Natural killer cell (primary cell): ENCODE data around the gene EFCAB6. TPM values are rescaled to one million over a fixed set of nuclear protein-coding genes. Genes with fewer than 3 reads are reported as not detected.

ENCODE experiments used
- ATAC-seq, 3 donors: fragments of 150-1000 bp in 2 of 3; fragments of 200-7000 bp in 1 of 3; cut with Tn5 transposase; 1 replicate in 1 of 3; 2 replicates in 2 of 3; pipeline ENCODE4 v1.10.0; 2021; ENCODE audit warnings: mild to moderate bottlenecking in 2 of 3, moderate library complexity in 2 of 3
- DNase-seq, 2 donors: peaks; one replicate each; pipeline versions ENCODE4 v3.0.0 to v3.0.0-alpha.2; 2013 to 2021; ENCODE audit warnings: mixed read lengths in 1 of 2
- H3K27ac ChIP-seq: one replicate; pipeline ENCODE4 v1.5.1; 2013; ENCODE audit warnings: mild to moderate bottlenecking, low read length
- H3K27me3 ChIP-seq: one replicate; pipeline ENCODE4 v1.6.1; 2013; ENCODE audit warnings: low read length; ENCODE audit not compliant: control insufficient read depth, insufficient read depth
- H3K36me3 ChIP-seq: one replicate; pipeline ENCODE4 v1.6.1; 2013; ENCODE audit warnings: low read length; ENCODE audit not compliant: control insufficient read depth, insufficient read depth
- H3K4me1 ChIP-seq: one replicate; pipeline ENCODE4 v1.6.1; 2013; ENCODE audit warnings: low read length; ENCODE audit not compliant: control insufficient read depth, insufficient read depth
- H3K4me3 ChIP-seq: one replicate; pipeline ENCODE4 v1.5.1; 2013; ENCODE audit warnings: low read length
- H3K9me3 ChIP-seq: one replicate; pipeline ENCODE4 v1.6.1; 2013; ENCODE audit warnings: low read length; ENCODE audit not compliant: control insufficient read depth, insufficient read depth
- H3K27ac Mint-ChIP-seq, 2 donors: one replicate each; pipeline ENCODE4 v1.8.0; 2022; ENCODE audit warnings: mild to moderate bottlenecking in 2 of 2, mixed read lengths in 2 of 2, moderate library complexity in 1 of 2
- H3K27me3 Mint-ChIP-seq, 2 donors: one replicate each; pipeline ENCODE4 v1.8.0; 2022; ENCODE audit warnings: low read depth in 2 of 2, mixed read lengths in 2 of 2
- H3K36me3 Mint-ChIP-seq: one replicate; pipeline ENCODE4 v1.8.0; 2022; ENCODE audit warnings: mixed read lengths
- H3K4me1 Mint-ChIP-seq, 2 donors: one replicate each; pipeline ENCODE4 v1.8.0; 2022; ENCODE audit warnings: mixed read lengths in 2 of 2
- H3K4me3 Mint-ChIP-seq: one replicate; pipeline ENCODE4 v1.8.0; 2022; ENCODE audit warnings: mild to moderate bottlenecking, moderate library complexity, mixed read lengths
- H3K9me3 Mint-ChIP-seq, 2 donors: one replicate each; pipeline ENCODE4 v1.8.0; 2022; ENCODE audit warnings: mixed read lengths in 2 of 2
- WGBS: methylation state at CpG from one replicate; pipeline ENCODE4 v1.1.7; 2013; ENCODE audit warnings: missing lambda C conversion rate; ENCODE audit not compliant: insufficient coverage; 5-methylcytosine and 5-hydroxymethylcytosine counted together
- intact Hi-C: fragments of 100-400 bp; cut with micrococcal nuclease; formaldehyde crosslinking; loops from one replicate; pipeline ENCODE4 v1.14.2; 2022
- total RNA-seq, 4 donors: library from RNA; stranded (reverse); fragments of 120-200 nt in 1 of 4; gene quantifications; one replicate each; pipeline versions ENCODE4 v1.2.3 to v1.2.4, GENCODE V29; 2013 to 2022
- TF ChIP-seq, protein P1 (sequence below): fragments of 200-600 bp; IDR thresholded peaks from one replicate; pipeline ENCODE4 v1.8.0; 2022; ENCODE audit warnings: antibody characterized with exemption

The EFCAB6 gene
- total RNA-seq, 3 donors from 2014 or later (not counting 1 experiment from before 2014, with no cell fraction given), result 0.23 to 0.35 (median 0.26) TPM

DNA sequence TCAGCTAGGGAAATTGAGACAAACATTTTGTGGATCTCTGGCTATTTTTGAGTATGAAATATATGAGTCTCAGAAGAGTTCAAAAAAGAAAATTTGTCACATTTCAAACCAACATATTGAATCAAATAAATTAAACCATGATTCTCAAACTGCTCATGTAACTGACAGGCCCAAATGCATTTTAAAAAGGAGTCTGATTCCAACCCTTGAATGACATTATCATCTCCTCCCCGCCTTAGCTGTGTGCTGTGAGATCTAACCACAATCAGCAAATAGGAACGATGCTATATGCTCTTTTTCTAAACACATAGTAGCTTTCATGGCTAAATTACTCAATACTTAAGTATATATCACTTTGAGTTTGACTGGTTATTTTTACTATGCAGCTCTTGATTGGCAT, 57.1 kb downstream of the EFCAB6 start:
- Mint-ChIP-seq H3K4me3 (no peak overlapping the region), H3K27me3 (peaks cover 18 to 53% of the 10 kb centered on the region in 2 donors), H3K4me1 (no peaks in the 10 kb centered on the region), H3K36me3 (no peaks in the 10 kb centered on the region), H3K27ac (no peak overlapping the region), H3K9me3 (no peaks in the 10 kb centered on the region)
- Histone ChIP-seq H3K27ac (no peak overlapping the region), H3K36me3 (no peaks in the 10 kb centered on the region), H3K27me3 (no peaks in the 10 kb centered on the region), H3K9me3 (no peaks in the 10 kb centered on the region), H3K4me3 (no peak overlapping the region), H3K4me1 (no peaks in the 10 kb centered on the region)
- TF ChIP-seq, protein P1, sequence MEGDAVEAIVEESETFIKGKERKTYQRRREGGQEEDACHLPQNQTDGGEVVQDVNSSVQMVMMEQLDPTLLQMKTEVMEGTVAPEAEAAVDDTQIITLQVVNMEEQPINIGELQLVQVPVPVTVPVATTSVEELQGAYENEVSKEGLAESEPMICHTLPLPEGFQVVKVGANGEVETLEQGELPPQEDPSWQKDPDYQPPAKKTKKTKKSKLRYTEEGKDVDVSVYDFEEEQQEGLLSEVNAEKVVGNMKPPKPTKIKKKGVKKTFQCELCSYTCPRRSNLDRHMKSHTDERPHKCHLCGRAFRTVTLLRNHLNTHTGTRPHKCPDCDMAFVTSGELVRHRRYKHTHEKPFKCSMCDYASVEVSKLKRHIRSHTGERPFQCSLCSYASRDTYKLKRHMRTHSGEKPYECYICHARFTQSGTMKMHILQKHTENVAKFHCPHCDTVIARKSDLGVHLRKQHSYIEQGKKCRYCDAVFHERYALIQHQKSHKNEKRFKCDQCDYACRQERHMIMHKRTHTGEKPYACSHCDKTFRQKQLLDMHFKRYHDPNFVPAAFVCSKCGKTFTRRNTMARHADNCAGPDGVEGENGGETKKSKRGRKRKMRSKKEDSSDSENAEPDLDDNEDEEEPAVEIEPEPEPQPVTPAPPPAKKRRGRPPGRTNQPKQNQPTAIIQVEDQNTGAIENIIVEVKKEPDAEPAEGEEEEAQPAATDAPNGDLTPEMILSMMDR, result no peak
- intact Hi-C loops, result no loop called here
- 79% methylated on average over 2 of the region's 2 CpGs for WGBS
- DNase-seq, result no peak
- no peak for ATAC-seq

DNA sequence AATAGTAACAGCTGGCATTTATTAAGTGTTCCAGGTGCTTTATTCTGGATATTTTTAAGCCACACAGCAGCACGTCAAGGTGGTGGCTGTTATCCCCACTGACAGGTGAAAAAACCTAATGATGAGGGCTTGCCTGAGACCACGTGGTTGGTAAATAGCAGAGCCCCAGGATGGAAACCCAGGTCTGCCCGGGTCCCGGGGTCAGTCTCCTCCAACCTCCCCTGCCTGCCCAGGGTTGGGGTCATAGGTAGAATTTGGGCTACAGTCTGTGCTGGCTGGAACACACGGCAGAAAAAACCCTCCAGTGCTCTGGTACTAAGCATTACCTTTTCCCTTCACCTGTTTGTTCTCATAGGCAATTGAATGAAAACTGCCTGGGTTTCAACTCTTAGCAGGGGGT, 57.9 kb downstream of the EFCAB6 start:
- intact Hi-C loops, result no loop called here

DNA sequence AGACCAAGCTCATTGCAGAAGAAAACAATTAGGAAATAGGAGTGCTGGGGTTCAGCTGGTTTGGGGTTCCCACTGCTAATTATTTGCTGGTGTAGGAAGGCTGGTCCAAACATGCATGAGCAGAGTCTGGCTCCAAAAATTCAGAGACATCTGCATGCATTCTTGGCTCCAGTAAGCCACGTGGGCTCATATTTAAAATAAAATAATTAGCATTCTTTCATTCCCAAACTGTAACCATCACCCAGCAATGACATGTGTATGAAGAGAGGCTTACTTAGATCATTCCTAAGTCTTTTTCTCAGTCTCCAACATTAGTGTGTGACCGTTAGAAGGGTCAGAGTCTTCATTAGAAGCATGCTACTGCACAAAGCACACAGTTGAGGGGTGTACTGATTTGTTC, 58.4 kb downstream of the EFCAB6 start:
- DNase-seq, result no peak
- TF ChIP-seq, protein P1, result no peak
- no peaks in the 10 kb centered on the region for H3K9me3 Mint-ChIP-seq

More for the DNA sequence above, 57.9 kb downstream of the EFCAB6 start:
- no peak for ATAC-seq
- TF ChIP-seq, protein P1, result no peak
- Mint-ChIP-seq H3K27ac (no peak overlapping the region), H3K4me3 (no peak overlapping the region), H3K27me3 (peaks cover 18 to 56% of the 10 kb centered on the region in 2 donors), H3K36me3 (no peaks in the 10 kb centered on the region), H3K9me3 (no peaks in the 10 kb centered on the region), H3K4me1 (no peaks in the 10 kb centered on the region)
- Histone ChIP-seq H3K36me3 (no peaks in the 10 kb centered on the region), H3K4me3 (no peak overlapping the region), H3K27me3 (no peaks in the 10 kb centered on the region), H3K4me1 (no peaks in the 10 kb centered on the region), H3K9me3 (no peaks in the 10 kb centered on the region), H3K27ac (no peak overlapping the region)
- WGBS, result 80% methylated on average over 5 of the region's 5 CpGs
- DNase-seq, result no peak

DNA sequence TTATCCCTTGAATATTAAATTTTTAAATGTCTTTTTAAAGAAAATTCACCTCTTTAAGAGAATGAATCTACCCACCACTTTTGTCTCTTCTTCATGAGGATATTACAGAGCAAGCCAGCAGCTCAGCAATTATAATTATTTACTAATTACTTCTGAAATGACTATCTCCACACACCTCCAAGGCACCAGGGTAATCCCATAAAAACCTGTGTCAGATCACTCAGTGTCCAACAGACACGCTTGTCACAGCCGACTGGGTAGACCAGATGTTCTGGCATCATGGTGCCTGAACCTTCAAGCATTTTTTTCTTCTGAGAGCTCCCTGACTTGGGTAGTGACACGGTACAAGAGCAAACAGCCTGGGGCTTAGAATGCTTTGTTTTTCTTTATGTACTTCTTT, 61.4 kb downstream of the EFCAB6 start:
- ATAC-seq, result no peak
- TF ChIP-seq, protein P1, result no peak
- H3K27me3 Mint-ChIP-seq, result peaks cover 13 to 55% of the 10 kb centered on the region in 2 donors

More for the DNA sequence above, 58.4 kb downstream of the EFCAB6 start:
- ATAC-seq, result no peak
- no peak overlapping the region for H3K27ac Mint-ChIP-seq
- Histone ChIP-seq H3K27ac (no peak overlapping the region), H3K4me3 (no peak overlapping the region), H3K4me1 (no peaks in the 10 kb centered on the region), H3K27me3 (no peaks in the 10 kb centered on the region), H3K36me3 (no peaks in the 10 kb centered on the region), H3K9me3 (no peaks in the 10 kb centered on the region)
- H3K4me1 Mint-ChIP-seq, result no peaks in the 10 kb centered on the region
- H3K36me3 Mint-ChIP-seq, result no peaks in the 10 kb centered on the region
- WGBS, result 78% methylated on average over 1 of the region's 2 CpGs
- peaks cover 18 to 56% of the 10 kb centered on the region in 2 donors for H3K27me3 Mint-ChIP-seq
- no peak overlapping the region for H3K4me3 Mint-ChIP-seq
- intact Hi-C loops, result no loop called here

More for the DNA sequence above, 61.4 kb downstream of the EFCAB6 start:
- Histone ChIP-seq H3K4me1 (no peaks in the 10 kb centered on the region), H3K27ac (no peak overlapping the region), H3K4me3 (no peak overlapping the region), H3K36me3 (no peaks in the 10 kb centered on the region), H3K9me3 (no peaks in the 10 kb centered on the region), H3K27me3 (no peaks in the 10 kb centered on the region)
- H3K9me3 Mint-ChIP-seq, result no peaks in the 10 kb centered on the region
- H3K27ac Mint-ChIP-seq, result no peak overlapping the region
- intact Hi-C loops, result no loop called here
- H3K36me3 Mint-ChIP-seq, result no peaks in the 10 kb centered on the region
- no peaks in the 10 kb centered on the region for H3K4me1 Mint-ChIP-seq
- H3K4me3 Mint-ChIP-seq, result no peak overlapping the region
- 90% methylated on average over 3 of the region's 3 CpGs for WGBS
- DNase-seq, result no peak
